Caco-2 (cell line): ENCODE data around the gene PCDH17. TPM values are rescaled to one million over a fixed set of nuclear protein-coding genes. Genes with fewer than 3 reads are reported as not detected.

ENCODE experiments used
- BruUV-seq: library from RNA; stranded (reverse); fragments of 400-500 nt; replicated peaks from 2 replicates; lab custom pipeline; 2021; lab: Mats Ljungman, UMichigan
- CTCF ChIA-PET: fragments of 300-600 bp; sonication (Branson Sonifier 250); formaldehyde crosslinking; loops from one replicate; lab custom pipeline; 2022; ENCODE audit warnings: antibody characterized with exemption; lab: Charles Lee
- POLR2A ChIA-PET: fragments of 300-600 bp; sonication (Branson Sonifier 250); formaldehyde crosslinking; loops from one replicate; lab custom pipeline; 2022; ENCODE audit warnings: antibody characterized with exemption; lab: Charles Lee
- DNase-seq, 2 experiments: peaks; one replicate each; pipeline versions ENCODE4 v3.0.0 to v3.0.0-alpha.2; 2020 to 2022
- H3K27me3 ChIP-seq: replicated peaks from 2 replicates; pipeline ENCODE4 v1.6.0; 2011; ENCODE audit warnings: low read length; ENCODE audit not compliant: control insufficient read depth, insufficient read depth
- H3K36me3 ChIP-seq: 2 replicates; pipeline ENCODE4 v1.5.1; 2011; ENCODE audit warnings: low read length; ENCODE audit not compliant: control insufficient read depth, insufficient read depth
- H3K4me1 ChIP-seq: fragments of 250-450 bp; sonication (Bioruptor Pico); 2 replicates; pipeline ENCODE4 v1.5.1; 2020; ENCODE audit warnings: mild to moderate bottlenecking
- H3K4me3 ChIP-seq: 2 replicates; pipeline ENCODE4 v1.5.1; 2011; ENCODE audit warnings: low read depth, mild to moderate bottlenecking, control low read depth, low read length
- H3K9me3 ChIP-seq: fragments of 250-450 bp; sonication (Bioruptor Pico); 2 replicates; pipeline ENCODE4 v1.5.1; 2020; ENCODE audit warnings: mild to moderate bottlenecking, moderate library complexity
- H3K27ac Mint-ChIP-seq: one replicate; pipeline ENCODE4 v1.8.0; 2022; ENCODE audit warnings: mixed read lengths; ENCODE audit not compliant: unreplicated experiment
- H3K27me3 Mint-ChIP-seq: one replicate; pipeline ENCODE4 v1.8.0; 2022; ENCODE audit warnings: mixed read lengths; ENCODE audit not compliant: insufficient read depth, unreplicated experiment
- H3K36me3 Mint-ChIP-seq: one replicate; pipeline ENCODE4 v1.8.0; 2022; ENCODE audit warnings: mild to moderate bottlenecking, mixed read lengths; ENCODE audit not compliant: insufficient read depth, unreplicated experiment
- H3K4me1 Mint-ChIP-seq: one replicate; pipeline ENCODE4 v1.8.0; 2022; ENCODE audit warnings: low read depth, mixed read lengths; ENCODE audit not compliant: unreplicated experiment
- H3K4me3 Mint-ChIP-seq: one replicate; pipeline ENCODE4 v1.8.0; 2022; ENCODE audit warnings: mild to moderate bottlenecking, moderate library complexity, mixed read lengths; ENCODE audit not compliant: unreplicated experiment
- H3K9me3 Mint-ChIP-seq: one replicate; pipeline ENCODE4 v1.8.0; 2022; ENCODE audit warnings: mixed read lengths; ENCODE audit not compliant: unreplicated experiment
- CTCF ChIP-seq, 2 experiments: fragments of 200-600 bp in 1 of 2; IDR thresholded peaks; 1 replicate in 1 of 2; 2 replicates in 1 of 2; pipeline versions ENCODE4 v1.5.1 to v1.8.0; 2011 to 2022; ENCODE audit warnings: antibody characterized with exemption in 1 of 2, control low read depth in 1 of 2, inconsistent platforms in 1 of 2, low read depth in 1 of 2, low read length in 1 of 2, mild to moderate bottlenecking in 1 of 2, moderate library complexity in 1 of 2; ENCODE audit not compliant: insufficient read depth in 1 of 2, severe bottlenecking in 1 of 2, unreplicated experiment in 1 of 2
- intact Hi-C: fragments of 100-400 bp; cut with micrococcal nuclease; formaldehyde crosslinking; loops from one replicate; pipeline ENCODE4 v1.10.0; 2022; ENCODE audit not compliant: unreplicated experiment
- total RNA-seq: library from RNA; stranded (reverse); gene quantifications from 2 replicates; pipeline ENCODE4 v1.2.3, GENCODE V29; 2022

PCDH17 gene
- total RNA-seq, 1 experiment from 2014 or later, result not detected

DNA sequence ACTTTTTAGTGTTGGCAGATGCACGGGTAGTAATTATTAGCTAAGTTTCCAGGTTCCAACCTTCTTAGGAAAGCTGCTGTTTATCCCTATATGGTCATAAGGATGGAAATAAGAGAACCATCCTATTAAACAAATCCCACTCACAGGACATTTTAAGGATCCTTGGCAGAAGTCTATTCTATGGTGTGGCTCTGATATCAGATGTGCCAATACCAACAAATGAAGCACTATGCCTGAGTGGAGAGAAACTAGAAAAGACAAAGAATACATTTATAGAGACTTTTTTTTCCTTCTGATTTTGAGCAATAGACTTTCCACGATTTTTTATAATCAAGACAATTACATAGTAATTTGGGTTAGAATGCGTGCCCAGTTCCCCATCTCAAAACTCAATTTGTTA, 12.6 kb downstream of the PCDH17 start:
- Mint-ChIP-seq H3K4me1 (no peaks in the 10 kb centered on the region), H3K9me3 (no peaks in the 10 kb centered on the region), H3K36me3 (no peaks in the 10 kb centered on the region), H3K27ac (no peak overlapping the region), H3K4me3 (no peak overlapping the region), H3K27me3 (no peaks in the 10 kb centered on the region)
- H3K36me3 ChIP-seq, result no peaks in the 10 kb centered on the region
- no peaks in the 10 kb centered on the region for H3K9me3 ChIP-seq
- H3K4me3 ChIP-seq, result no peak overlapping the region
- ChIA-PET POLR2A (no interaction called here), CTCF (no interaction called here)
- H3K4me1 ChIP-seq, result no peaks in the 10 kb centered on the region
- no peaks in the 10 kb centered on the region for H3K27me3 ChIP-seq
- no TSS peak for BruUV-seq
- intact Hi-C loops, result no loop called here
- DNase-seq, result no peak
- no peak for TF ChIP-seq CTCF (IDR thresholded peaks at IDR 0.05; ENCODE audit: insufficient read depth in 1 of 2, low read depth in 1 of 2, low read length in 1 of 2, severe bottlenecking in 1 of 2, unreplicated experiment in 1 of 2)

DNA sequence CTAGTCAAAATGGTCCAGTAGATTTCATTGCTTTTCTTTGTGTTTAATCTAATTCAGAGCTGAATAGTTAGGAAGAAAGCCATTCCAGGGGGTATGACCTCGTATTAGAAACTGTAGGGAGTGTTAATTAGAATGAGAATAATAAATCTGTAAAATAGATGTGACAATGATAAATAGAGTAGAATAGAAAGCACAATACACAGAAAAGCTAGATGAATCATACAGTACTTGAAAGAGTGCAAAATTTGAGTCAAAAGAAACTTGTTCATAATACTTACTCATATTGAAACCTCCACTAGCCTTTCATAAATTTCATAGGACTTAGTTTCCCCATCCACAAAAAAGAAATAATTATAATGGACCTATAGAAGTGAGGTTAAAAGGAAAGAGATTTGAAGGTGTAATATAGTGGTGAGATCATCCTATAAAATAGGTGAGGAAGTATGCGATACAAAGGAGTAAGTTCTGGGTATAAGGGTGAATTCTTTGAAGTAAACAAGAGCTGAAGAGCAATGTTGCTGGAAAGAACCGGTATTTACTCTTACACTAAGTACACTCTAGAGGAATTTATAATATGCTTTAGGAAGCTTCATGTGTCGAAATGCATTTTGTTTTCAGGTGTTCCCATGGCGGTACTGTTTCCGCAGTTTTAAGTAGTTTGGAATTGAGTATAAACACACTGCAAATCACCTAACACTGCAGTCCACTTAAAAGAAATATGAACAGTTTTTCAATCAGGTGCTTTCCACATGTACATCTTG, 21.9 kb downstream of the PCDH17 start:
- CTCF ChIA-PET, result no interaction called here
- no TSS peak for BruUV-seq
- intact Hi-C loops, result no loop called here

DNA sequence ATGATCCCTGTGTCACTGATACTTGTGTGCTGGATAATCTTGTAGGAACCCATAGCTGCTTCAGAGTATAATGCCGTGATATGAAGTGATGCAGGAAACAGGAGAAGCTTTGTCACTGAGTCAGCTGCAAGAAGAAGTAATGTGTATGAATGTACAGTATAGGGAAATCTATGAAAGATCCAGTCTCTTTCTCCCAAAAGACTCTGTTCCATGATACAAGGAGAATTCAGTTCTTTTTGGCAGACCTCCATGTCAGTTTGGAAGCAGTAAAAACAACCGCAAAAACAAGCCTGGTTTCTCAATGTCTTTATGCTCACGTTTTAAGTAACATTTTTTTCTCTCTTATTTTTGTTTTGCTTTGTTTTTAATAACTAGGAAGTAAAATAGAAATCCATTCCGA, 33.9 kb downstream of the PCDH17 start:
- H3K4me1 Mint-ChIP-seq, result no peaks in the 10 kb centered on the region
- H3K4me1 ChIP-seq, result no peaks in the 10 kb centered on the region
- BruUV-seq, result no TSS peak
- no peak for DNase-seq
- no peaks in the 10 kb centered on the region for H3K36me3 Mint-ChIP-seq
- POLR2A ChIA-PET, result no interaction called here
- intact Hi-C loops, result no loop called here
- CTCF ChIA-PET, result no interaction called here
- TF ChIP-seq CTCF (IDR thresholded peaks at IDR 0.05; ENCODE audit: insufficient read depth in 1 of 2, low read depth in 1 of 2, low read length in 1 of 2, severe bottlenecking in 1 of 2, unreplicated experiment in 1 of 2), result no peak
- H3K27me3 ChIP-seq, result no peaks in the 10 kb centered on the region
- no peaks in the 10 kb centered on the region for H3K36me3 ChIP-seq
- H3K27me3 Mint-ChIP-seq, result peaks cover 3% of the 10 kb centered on the region
- H3K4me3 ChIP-seq, result no peak overlapping the region
- H3K9me3 ChIP-seq, result no peaks in the 10 kb centered on the region
- no peak overlapping the region for H3K4me3 Mint-ChIP-seq
- no peak overlapping the region for H3K27ac Mint-ChIP-seq
- no peaks in the 10 kb centered on the region for H3K9me3 Mint-ChIP-seq

More for the DNA sequence above, 21.9 kb downstream of the PCDH17 start:
- Histone ChIP-seq H3K27me3 (no peaks in the 10 kb centered on the region), H3K4me1 (peaks cover 10% of the 10 kb centered on the region; the same call in 1 of the 2 replicates), H3K36me3 (no peaks in the 10 kb centered on the region), H3K4me3 (no peak overlapping the region), H3K9me3 (no peaks in the 10 kb centered on the region)
- H3K4me1 Mint-ChIP-seq, result peaks cover 7% of the 10 kb centered on the region
- no peak for TF ChIP-seq CTCF (IDR thresholded peaks at IDR 0.05; ENCODE audit: insufficient read depth in 1 of 2, low read depth in 1 of 2, low read length in 1 of 2, severe bottlenecking in 1 of 2, unreplicated experiment in 1 of 2)
- POLR2A ChIA-PET, result no interaction called here
- H3K4me3 Mint-ChIP-seq, result no peak overlapping the region
- H3K9me3 Mint-ChIP-seq, result no peaks in the 10 kb centered on the region
- no peaks in the 10 kb centered on the region for H3K36me3 Mint-ChIP-seq
- H3K27ac Mint-ChIP-seq, result no peak overlapping the region
- no peak for DNase-seq
- H3K27me3 Mint-ChIP-seq, result no peaks in the 10 kb centered on the region
